ENCODE results near the gene MAD1L1.

MAD1L1 gene

DNA sequence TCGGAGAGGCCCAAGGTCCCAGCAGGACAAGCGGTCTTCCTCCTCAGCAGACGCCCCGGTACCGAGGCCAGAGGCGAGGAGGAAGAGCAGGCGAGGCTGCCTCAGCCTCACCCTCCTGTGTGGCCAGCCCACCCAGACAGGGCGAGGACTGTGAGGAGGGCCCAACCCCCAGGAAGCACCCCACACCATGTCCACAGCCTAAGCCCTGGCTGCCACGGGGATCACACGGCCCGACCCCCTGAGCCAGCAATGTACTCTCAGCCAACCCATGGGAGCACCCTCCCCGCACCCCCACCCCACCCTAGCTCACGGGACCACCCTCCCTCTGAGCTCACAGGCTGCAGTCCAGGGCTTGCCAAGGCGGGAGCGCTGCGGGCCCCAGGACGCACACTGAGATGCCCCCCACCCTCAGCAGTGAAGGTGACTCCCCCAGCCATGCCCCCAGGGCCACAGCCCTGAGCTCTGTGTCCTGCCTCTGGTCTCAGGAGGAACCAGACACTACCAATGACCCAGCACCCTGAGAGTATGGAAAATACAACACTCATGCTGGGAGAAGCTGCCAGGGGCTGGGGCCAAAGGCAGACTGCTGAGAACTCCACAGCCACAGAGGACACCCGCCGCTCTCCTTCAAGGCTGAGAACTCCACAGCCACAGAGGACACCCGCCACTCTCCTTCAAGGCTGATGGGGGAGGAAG, 93.6 kb downstream of the MAD1L1 start:
- DNase-seq (ENCODE audit: low read depth), result no peak

DNA sequence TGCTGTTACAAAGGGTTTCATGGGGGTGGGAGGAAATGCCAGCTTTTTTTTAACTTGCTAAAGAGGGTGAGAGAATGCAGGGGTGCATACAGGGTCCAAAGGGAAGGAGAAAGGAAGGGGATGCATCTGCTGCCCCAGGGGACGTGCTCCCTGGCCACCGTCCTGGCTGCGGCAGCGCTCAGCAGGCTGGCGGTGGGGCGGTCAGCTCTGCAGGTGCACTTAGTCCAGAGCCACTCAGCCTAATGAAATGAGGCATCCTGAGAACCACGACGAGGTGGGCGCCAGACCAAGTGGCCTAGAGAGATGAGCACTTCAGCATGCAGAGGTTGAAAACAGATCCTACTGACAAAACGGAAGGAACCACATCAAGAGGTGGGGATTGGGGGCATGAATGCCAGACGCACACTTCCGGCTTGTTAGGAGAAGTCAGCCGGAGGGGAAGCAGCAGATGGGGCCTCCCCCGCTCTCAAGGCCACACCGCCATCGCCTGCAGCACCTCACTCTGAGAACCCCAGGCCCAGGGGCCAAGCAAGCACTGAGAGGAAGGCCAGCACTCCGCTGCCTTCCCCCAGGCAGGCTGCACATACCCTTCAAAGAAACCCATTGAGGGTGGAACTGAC, 94.5 kb downstream of the MAD1L1 start:
- no peak for DNase-seq (ENCODE audit: low read depth)

DNA sequence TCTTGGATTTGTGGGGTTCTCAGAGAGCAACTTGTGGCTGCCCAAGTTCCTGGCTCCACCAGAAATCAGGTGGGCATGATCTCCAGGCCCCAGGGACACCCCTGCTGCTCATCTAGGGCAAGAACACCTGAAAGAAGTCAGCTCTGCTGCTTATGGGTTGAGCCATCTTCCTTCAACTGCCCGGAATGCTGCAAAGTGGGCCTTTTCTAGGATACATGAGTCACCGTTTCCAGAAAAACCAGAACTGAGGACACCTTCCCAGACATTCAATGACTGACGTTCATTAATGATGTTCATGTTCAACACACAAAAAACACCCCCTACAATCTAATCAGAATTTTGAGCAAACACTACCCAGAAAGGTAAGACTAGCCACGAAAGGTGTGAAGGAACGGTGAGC, 98.0 kb downstream of the MAD1L1 start:
- no peak for DNase-seq (ENCODE audit: low read depth)

DNA sequence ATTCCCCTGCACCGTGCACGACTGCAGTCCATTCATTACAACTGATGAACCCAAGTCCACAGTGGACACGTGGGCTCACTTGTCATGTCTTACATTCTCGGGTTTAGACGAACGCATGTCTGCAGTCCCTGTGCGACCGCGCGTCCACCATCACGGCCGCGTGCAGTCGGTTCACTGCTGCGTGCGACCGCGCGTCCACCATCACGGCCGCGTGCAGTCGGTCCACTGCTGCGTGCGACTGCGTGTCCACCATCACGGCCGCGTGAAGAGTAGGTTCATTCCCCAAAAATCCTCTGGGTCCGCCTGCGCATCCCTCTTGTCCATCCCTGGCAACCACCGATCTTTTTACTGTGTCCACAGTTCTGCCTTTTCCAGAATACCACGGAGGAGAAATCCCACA, 100.5 kb downstream of the MAD1L1 start:
- no peak for DNase-seq (ENCODE audit: low read depth)

DNA sequence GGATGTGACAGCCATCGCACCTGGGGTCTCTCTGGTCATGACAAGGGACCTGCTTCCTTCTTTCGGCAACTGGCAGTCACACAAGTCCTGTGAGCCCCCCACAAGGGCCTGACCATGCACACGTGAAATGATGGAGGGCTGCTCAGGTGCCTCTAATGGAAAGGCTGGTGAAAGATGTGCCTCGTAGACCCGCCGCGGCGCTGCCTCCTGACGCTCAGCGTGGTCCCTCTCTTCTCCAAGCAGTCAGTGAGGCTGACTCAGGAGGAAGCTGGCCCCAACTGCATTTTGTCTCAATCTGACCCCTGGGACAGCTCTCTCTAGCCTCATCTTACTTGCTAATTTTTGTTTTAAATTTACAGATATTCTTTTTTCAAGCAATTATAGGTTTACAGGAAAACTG, 100.9 kb downstream of the MAD1L1 start:
- DNase-seq (ENCODE audit: low read depth), result no peak

DNA sequence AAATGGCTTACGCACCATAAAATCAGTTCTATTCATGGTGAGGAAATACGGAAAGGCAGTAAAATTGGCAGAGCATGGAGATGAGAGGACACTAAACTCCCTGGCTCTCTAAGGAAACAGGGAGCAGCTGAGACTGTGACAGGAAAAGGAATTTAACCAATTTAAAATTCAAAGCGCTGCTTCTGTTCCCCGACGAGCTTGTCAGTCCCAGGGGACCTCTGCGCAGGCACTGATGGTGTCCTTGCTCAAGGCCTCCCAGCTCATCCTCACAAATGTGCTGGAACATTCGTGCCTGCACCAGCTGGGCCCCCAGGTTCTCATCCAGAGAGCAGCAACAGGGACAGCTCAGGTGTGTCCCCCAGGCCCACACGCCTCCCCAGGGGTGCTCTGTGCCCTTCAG, 101.4 kb downstream of the MAD1L1 start:
- DNase-seq (ENCODE audit: low read depth), result no peak

DNA sequence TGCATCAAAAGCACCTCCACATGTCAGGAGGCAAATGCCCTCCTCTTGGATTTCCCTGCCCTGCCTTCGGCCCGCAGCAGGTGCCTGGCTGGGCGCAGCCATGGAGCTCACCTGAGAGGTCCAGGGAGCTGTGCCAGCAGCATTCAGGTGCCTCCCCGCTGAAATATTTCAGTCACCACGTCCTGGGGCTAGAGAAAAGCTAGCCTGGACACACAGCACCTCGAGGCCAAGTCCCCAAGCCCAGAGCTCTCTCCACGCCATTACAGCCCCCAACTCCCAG, 102.7 kb downstream of the MAD1L1 start:
- DNase-seq (ENCODE audit: low read depth), result no peak

DNA sequence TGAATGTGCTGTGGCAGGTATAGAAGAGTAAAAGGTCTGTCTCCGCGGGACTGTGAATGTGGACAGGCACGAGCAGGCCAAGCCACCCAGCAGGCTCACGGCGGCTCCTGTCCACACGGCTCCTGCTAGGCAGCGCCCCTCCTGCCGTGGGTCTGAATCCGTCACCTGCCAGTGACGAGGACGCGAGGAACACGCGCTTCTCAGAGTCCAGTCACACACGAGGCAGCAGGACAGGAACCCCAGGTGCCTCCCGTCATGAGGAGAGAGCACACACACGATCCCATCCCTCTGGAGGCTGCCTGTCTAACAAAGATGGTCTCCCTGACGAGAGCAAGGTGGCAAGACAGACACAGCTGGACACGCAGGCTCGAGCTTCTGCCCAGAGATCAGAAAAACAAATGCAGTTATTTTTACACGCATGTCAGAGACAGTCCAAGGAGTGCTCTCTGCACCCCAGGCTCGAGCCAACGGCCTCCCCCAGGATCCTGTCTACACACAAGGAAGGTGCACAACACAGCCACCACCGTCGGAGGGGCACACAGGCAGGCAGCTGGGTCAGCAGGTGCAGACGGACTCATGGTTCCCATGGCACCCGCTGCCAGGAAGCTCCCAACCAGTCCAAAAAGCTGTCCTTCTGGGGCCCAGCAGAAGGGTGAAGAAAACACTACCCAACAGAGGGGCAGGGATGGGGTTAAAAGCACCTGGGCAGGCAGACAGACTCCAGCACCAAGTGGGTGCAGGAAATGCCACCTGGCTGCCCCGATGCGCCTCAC, 103.2 kb downstream of the MAD1L1 start:
- no peak for DNase-seq (ENCODE audit: low read depth)

DNA sequence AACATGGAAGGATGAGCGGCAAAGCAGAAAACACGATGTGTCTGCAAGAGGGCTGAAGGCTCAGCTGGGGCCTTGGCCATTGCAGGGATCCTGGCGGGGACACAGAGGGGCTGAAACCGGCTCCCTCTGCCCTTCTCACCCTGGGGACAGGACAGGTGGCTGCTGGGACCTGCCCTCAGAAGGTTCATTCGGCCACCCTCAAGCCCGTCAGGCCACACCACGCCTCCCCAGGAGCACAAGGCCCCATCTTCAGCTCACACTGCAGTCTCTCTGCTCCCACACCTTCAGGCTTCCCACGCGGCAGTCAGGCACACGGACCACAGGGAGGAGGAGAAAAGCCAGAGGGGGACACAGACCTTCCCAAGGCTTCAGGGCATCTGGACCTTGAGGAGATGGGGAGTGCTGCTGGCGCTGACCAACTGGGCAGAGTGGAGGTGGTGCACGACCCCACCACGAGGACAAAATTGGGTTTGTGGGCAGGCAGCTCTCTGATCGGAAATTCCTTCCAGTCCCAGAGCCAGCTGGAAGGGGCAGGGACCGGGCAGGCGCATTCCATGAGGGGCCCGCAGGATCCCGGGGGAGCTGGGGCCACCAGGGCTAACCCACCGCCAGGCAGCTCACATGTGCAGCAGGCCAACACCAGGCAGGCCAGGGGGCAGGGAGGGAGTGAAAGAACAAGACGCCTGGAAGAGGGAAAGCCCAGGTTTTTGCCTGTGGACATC, 104.0 kb downstream of the MAD1L1 start:
- no peak for DNase-seq (ENCODE audit: low read depth)

DNA sequence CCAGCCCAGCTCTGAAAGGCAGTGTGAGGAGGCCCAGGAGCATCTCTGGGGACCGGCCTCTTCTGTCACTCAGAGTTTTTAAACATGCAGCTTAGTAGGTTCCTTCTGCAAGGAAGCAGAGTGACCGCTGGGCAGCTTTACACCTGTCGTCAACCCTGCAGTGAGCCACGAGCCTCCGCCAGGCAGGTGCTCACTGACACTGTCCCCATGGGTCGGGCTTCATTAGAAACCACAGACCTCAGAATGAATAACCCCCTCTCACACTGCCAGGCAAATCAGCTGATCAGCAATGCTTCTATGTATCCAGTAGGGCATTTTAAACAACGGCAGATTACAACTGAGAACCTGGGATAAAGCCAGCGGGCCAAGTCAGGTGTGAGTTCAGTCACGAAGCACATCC, 106.1 kb downstream of the MAD1L1 start:
- DNase-seq (ENCODE audit: low read depth), result no peak

DNA sequence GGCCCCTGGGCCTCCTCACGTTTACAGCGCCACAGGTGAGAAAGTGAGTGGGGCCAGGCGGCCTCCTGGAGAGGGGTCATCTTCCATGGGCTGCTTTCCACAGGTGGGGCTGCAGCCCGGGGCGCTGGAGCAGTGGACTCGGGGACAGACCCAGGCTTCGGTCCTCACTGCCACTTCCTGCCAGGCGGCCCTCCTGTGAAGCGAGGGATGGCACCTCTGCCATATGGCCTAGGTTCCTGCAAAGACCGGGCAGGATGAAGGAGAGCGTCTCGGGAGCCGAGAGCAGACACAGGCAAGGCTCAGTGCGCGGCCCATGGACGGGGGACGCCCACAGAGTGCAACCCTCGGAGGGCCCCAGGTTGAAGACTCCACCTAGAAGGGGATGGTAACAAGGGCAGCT, 106.8 kb downstream of the MAD1L1 start:
- no peak for DNase-seq (ENCODE audit: low read depth)

DNA sequence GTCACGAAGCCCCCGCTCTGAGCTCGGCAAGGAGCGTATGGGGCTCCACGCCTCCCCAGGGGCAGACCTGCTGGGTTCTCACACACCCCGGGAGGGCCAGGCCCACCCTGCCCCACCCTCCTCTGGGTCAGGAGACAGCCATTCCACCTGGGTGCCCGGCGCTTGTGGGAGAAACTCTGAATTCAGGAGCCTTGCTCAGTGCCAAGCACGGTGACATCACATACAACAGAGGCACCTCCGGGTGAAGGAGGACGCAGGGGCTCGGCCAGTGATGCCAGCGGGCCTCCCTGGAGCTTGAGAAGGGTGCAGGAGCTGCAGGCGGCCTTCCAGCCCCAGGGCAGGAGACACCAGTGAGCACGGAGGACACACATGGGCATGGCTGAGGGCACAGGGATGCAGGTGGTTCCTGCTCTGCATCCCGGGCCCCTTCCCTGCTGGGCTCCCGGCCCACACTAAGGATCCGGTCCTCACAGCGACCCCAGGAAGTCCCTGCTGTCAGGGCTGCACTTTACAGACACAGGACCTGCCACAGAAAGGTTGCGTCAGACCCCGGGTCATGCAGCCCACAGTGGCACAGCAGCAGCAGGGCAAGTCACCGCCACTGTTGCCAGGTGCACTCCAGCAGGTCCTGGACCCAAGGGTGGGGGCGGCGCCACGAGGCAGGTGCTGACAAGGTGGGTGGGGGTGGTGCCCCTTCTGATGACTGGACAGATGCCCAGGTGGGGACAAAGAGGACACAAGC, 108.0 kb downstream of the MAD1L1 start:
- no peak for DNase-seq (ENCODE audit: low read depth)

DNA sequence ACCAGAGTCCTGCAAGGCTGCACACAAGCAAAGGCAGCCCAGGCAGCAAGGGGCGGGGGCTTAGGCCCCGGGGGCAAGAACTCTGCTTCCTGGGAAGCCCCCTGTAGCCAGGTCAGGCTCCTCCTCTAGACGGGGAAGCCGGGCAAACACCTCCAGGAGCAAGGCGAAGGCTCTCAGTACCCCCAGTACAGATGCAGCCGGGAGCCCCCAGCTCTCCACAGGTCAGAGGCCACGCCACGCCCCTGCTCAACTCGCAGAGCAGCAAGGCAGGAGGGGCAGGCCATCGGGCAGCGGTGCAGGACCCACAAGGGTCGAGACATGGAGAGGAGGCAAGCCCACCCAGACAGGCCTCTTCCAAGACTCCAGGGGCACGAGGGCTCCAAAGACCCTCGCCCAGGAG, 108.8 kb downstream of the MAD1L1 start:
- DNase-seq (ENCODE audit: low read depth), result no peak

DNA sequence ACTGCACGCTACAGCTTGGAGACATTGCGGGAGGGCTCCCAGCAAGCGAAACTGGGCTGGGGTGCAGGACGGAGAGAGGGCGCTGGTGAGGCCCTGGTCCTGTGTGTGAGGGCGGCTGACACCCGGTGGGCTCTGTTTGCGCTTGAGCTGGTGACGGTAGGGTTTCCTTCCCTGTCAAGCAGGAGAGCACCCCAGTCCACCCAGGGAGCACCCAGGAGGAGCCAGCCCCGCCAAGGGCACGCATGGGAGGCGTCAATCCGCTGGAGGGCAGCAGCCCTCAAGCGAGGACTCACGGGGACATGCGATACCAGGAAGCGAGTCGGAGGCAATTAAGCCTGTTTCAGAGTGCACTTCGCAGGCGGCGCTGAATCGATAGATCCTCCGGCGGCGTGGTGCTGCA, 109.4 kb downstream of the MAD1L1 start:
- DNase-seq (ENCODE audit: low read depth), result no peak

DNA sequence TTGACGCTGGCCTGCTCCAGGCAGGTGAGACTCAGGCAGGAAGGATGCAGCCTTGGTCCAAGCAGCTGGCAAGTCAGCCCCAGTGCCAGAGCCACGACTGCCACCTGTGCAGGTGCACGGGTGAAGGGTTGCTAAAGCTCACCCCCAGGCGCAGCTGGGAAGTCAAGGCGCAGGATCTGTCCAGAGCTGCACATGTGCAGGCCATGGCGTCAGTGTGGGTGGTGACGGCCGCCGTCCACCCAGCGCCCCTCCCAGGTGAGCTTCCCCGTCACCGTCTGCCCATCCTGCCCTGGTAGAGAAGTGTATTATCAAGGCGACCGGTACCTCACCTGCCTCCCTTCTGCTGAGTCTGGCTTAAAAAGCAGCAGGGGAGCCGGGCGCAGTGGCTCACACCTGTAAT, 110.1 kb downstream of the MAD1L1 start:
- DNase-seq (ENCODE audit: low read depth), result no peak

DNA sequence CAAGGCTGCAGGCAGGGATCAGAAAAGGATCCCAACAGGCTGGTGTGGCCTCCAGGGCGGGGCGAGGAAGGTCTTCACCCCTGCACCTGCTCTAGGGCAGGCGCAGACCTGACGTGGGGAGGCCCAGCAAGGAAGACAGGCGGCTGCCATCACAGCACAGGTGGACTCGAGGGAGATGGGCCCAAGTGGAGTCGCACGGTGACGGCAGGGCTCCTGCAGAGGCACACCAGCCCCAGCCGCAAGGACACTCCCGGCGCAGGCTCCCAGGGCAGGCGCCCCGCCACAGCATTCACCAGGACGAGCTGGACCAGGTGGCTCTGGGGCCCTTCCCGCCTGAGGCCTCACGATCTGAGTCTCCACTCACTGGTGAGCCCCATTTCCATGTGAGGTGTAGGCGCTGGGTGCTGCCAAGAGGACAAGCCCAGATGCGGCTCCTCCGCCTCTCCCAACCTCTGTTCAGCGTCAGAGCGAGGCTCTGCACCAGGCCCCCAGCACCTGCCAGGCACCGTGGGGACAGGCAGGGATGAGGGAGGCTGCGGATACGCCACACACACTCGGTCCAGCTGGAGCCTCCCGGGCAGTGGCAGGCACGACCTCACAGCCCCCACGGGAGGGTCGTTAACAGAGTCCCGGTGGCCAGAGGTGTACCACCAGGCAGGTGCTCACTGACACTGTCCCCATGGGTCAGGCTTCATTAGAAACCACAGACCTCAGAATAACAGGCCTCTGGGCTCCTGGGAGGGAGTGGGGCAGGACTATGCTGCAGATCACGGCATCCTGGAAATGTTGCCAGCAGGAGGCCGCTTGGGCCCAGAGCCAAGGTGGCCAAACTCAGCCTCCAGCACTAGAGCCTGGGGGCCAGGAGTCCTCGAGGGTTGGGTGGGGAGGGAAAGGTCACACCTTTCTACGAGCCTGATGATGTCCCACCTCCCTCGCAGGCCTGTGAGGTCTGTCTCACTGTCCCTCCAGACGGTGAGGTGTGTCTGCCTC, 111.6 kb downstream of the MAD1L1 start:
- no peak for DNase-seq (ENCODE audit: low read depth)

DNA sequence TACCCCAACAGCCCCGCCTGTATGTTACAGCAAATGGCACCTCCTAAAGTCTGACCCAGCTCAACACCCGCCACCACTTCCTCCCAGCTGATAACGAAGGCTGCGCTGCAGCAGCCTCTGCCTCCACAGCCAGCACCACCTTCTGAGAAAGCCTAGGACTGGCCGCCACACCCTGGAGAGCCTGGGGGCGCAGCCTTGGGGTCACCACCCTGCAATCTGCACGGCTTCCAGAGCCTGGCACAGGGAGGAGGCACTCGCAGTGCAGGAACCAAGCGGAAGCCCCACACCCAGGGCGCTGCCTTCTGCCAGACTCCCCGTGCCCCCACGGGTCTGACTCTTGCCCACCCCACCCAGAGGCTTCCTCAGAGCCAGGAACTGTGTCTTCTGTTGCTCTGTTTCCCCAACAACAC, 112.5 kb downstream of the MAD1L1 start:
- DNase-seq (ENCODE audit: low read depth), result no peak

DNA sequence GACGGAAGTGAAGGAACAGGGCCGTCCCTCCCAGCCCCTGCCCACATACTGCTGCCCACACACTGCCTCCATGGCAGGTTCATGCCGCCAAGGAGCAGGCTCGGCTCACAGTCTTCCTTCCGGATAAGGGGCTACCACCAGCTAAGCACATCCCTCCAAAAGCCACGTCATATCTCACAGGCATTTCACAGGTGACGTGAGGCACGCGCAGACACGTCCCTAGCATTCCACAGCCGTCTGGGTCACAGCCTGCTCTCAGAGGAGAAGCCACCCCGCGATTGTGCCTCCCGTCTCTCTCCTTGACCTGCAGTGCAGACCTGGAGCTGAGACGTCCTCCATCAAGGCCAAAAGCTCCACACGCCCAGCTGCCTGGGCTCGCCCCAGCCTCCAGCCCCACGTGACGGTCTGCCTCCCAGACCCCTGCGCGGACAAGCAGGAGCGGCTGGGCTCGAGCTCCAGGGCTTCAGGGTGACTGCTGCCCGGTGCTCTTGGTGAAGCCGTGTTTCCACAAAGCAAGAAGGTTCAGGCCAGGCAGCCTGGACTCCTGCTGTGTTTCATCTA, 114.0 kb downstream of the MAD1L1 start:
- no peak for DNase-seq (ENCODE audit: low read depth)

DNA sequence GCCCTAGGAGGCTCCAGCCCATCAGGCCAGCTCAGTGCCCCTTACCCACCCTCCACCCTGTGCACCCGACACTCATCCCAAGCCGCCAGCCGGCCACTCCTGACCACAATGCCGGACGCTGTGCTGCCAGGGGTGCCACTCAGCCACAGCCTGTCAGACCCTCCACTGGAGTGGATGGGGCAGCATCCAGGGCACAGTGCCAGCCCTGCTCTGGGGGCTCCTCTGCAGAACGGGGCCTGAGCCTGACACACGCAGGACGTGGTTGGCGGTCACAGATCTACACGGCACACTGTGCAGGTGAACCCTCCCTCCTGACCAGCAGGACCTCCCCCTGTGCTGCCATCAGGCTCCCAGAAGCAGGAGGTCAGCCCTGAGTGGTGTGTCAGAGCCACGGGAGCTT, 114.7 kb downstream of the MAD1L1 start:
- DNase-seq (ENCODE audit: low read depth), result no peak

DNA sequence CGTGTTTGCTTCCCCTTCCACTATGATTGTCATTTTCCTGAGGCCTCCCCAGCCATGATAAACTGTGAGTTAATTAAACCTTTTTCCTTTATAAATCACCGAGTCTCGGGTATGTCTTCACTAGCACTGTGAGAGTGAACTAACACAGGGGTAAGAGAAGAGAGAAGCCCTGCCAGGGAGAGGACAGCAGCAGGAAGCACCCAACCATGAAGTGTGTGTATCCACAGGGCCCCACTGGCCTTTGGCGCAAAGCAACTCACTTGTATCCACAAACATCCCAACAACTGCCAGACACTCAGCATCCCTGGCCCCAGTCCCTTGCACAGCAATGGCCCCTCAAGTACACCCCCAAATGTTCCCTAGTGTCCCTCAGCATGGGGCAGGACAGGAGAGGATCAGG, 115.1 kb downstream of the MAD1L1 start:
- DNase-seq (ENCODE audit: low read depth), result no peak
